ENCODE results near the gene L3MBTL4. TPM values are rescaled to one million over a fixed set of nuclear protein-coding genes. Genes with fewer than 3 reads are reported as not detected.

The L3MBTL4 gene
- total and polyA plus RNA-seq, 10 of the 15 experiments (the other 5 are each of a cell fraction or from before 2014, with no cell fraction given) = 1.3 to 8.7 (median 3.8) TPM

DNA sequence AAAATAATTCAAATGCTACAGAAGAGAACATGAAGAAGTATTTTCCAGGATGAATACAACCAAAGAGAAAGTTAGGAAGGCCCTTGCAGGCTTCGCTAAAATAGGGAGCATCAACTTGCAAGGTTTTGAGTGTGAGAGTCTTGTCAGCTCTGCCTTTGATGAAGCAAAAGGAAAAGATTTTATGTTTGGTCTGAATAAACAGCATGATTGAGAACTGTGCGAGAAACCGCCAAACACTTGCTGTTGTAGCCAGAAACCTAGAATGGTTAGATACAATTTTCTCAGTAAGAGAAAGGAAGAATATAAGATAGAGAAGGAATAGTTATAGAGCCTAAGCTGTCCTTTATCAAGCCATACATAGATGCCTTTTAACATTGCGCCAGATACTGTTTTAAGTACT, 163.6 kb downstream of the L3MBTL4 start:
- CTCF ChIA-PET = no interaction called here
- Histone ChIP-seq H3K27me3 (replicated peaks in 1 of 2; ENCODE audit: control insufficient read depth in 2 of 2, insufficient read depth in 2 of 2, low read length in 1 of 2) (no peaks in the 10 kb centered on the region), H3K9ac (ENCODE audit: control insufficient read depth, insufficient read depth, low read length) (no peak overlapping the region), H3K79me2 (ENCODE audit: control insufficient read depth, insufficient read depth, low read length) (no peaks in the 10 kb centered on the region), H3K36me3 (ENCODE audit: control insufficient read depth in 2 of 2, insufficient read depth in 2 of 2, low read length in 1 of 2) (no peaks in the 10 kb centered on the region), H3K4me1 (ENCODE audit: control insufficient read depth, insufficient read depth, low read length) (peaks cover 17% of the 10 kb centered on the region), H4K20me1 (ENCODE audit: control insufficient read depth, insufficient read depth) (no peaks in the 10 kb centered on the region), H3K4me3 (no peak overlapping the region), H3K27ac (ENCODE audit: control insufficient read depth, insufficient read depth) (no peak overlapping the region), H3K9me3 (replicated peaks; ENCODE audit: control insufficient read depth, insufficient read depth, low read length) (no peaks in the 10 kb centered on the region), H2AFZ (ENCODE audit: control insufficient read depth, low read depth, low read length) (no peak overlapping the region), H3K4me2 (ENCODE audit: control insufficient read depth, insufficient read depth) (no peak overlapping the region)
- SMC1A ChIA-PET (ENCODE audit: uncharacterized antibody, unreplicated experiment) = interaction anchor here (0.8 kb wide), 1 partner anchor 217 kb away, joined by 3 read pairs; no protein-coding TSS in a partner anchor
- RAD21 ChIA-PET (ENCODE audit: unreplicated experiment) = no interaction called here
- no peak for DNase-seq (ENCODE audit: low read depth, low spot score)
- no peak for FAIRE-seq
- TF ChIP-seq FOXM1 (IDR thresholded peaks at IDR 0.05; ENCODE audit: low read depth, low read length) (no peak), STAT3 (IDR thresholded peaks at IDR 0.05; ENCODE audit: low read depth, low read length) (no peak), RCOR1 (conservative IDR thresholded peaks at IDR 0.05; ENCODE audit: low read depth, low read length) (no peak), NFIC (IDR thresholded peaks at IDR 0.05; ENCODE audit: low read depth, low read length) (no peak), NR2F1 (conservative IDR thresholded peaks at IDR 0.05) (no peak), SMAD1 (IDR thresholded peaks at IDR 0.05; ENCODE audit: low read depth, partially characterized antibody) (no peak)
- POLR2A ChIA-PET = no interaction called here
- WGBS (ENCODE audit: insufficient coverage, insufficient replicate concordance, low lambda C conversion rate, missing lambda C conversion rate) = 85% methylated on average over 4 of the region's 4 CpGs
- ATAC-seq = no peak
- intact Hi-C loops (cut with micrococcal nuclease; ENCODE audit: unreplicated experiment) = no loop called here
- in situ Hi-C loops (cut with MboI) = no loop called here
- no TSS peak for BruUV-seq (replicated peaks)

DNA sequence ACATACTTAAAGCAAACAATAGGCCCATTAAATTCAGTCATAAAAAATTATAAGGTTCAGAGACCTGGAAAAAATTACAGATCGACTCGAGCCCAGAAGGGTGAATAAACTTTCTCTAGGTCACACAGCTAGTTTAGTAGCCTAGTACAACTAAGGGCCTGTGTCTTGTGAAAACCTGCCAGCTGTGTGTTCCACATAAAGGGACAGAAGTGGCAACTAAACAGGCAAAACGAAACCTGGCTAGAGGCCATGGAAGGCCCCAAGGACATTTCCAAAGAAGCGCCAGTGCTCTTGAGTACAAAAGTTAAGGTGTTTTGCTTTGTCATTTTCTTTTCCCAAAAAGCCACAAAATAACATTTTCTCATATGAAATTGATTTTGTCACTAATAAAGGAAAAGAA, 164.9 kb downstream of the L3MBTL4 start:
- ChIA-PET CTCF (no interaction called here), POLR2A (no interaction called here), RAD21 (ENCODE audit: unreplicated experiment) (no interaction called here), SMC1A (ENCODE audit: uncharacterized antibody, unreplicated experiment) (interaction anchor here (1.6 kb wide), 1 partner anchor 115 kb away, joined by 4 read pairs; no protein-coding TSS in a partner anchor)
- intact Hi-C loops (cut with micrococcal nuclease; ENCODE audit: unreplicated experiment) = no loop called here
- no peaks in the 10 kb centered on the region for H3K79me2 ChIP-seq (ENCODE audit: control insufficient read depth, insufficient read depth, low read length)
- H3K9me3 ChIP-seq (replicated peaks; ENCODE audit: control insufficient read depth, insufficient read depth, low read length) = no peaks in the 10 kb centered on the region
- WGBS (ENCODE audit: insufficient coverage, insufficient replicate concordance, low lambda C conversion rate, missing lambda C conversion rate) = 71% methylated on average over 4 of the region's 4 CpGs
- H3K4me1 ChIP-seq (ENCODE audit: control insufficient read depth, insufficient read depth, low read length) = peaks cover 17% of the 10 kb centered on the region
- no peak for FAIRE-seq
- no peak for DNase-seq (ENCODE audit: low read depth, low spot score)
- H3K27ac ChIP-seq (ENCODE audit: control insufficient read depth, insufficient read depth) = no peak overlapping the region
- H3K9ac ChIP-seq (ENCODE audit: control insufficient read depth, insufficient read depth, low read length) = no peak overlapping the region
- no TSS peak for BruUV-seq (replicated peaks)
- no peaks in the 10 kb centered on the region for H4K20me1 ChIP-seq (ENCODE audit: control insufficient read depth, insufficient read depth)
- no peak overlapping the region; the same call in 1 of the 2 replicates for H3K4me2 ChIP-seq (ENCODE audit: control insufficient read depth, insufficient read depth)
- no peaks in the 10 kb centered on the region for H3K27me3 ChIP-seq (replicated peaks in 1 of 2; ENCODE audit: control insufficient read depth in 2 of 2, insufficient read depth in 2 of 2, low read length in 1 of 2)
- in situ Hi-C loops (cut with MboI) = no loop called here
- H3K36me3 ChIP-seq (ENCODE audit: control insufficient read depth in 2 of 2, insufficient read depth in 2 of 2, low read length in 1 of 2) = no peaks in the 10 kb centered on the region
- H3K4me3 ChIP-seq = no peak overlapping the region
- ATAC-seq = no peak
- no peak overlapping the region for H2AFZ ChIP-seq (ENCODE audit: control insufficient read depth, low read depth, low read length)
- no peak for TF ChIP-seq SUPT20H (IDR thresholded peaks at IDR 0.05; ENCODE audit: borderline replicate concordance, control insufficient read depth, low read depth, low read length)
- TF ChIP-seq, protein P1, sequence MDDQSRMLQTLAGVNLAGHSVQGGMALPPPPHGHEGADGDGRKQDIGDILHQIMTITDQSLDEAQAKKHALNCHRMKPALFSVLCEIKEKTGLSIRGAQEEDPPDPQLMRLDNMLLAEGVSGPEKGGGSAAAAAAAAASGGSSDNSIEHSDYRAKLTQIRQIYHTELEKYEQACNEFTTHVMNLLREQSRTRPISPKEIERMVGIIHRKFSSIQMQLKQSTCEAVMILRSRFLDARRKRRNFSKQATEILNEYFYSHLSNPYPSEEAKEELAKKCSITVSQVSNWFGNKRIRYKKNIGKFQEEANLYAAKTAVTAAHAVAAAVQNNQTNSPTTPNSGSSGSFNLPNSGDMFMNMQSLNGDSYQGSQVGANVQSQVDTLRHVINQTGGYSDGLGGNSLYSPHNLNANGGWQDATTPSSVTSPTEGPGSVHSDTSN (IDR thresholded peaks at IDR 0.05; ENCODE audit: insufficient replicate concordance, low read depth, low read length) = no peak
- TF ChIP-seq FOXM1 (IDR thresholded peaks at IDR 0.05; ENCODE audit: low read depth, low read length) = no peak
- no peak for TF ChIP-seq TBL1XR1 (IDR thresholded peaks at IDR 0.05; ENCODE audit: low read depth, low read length)
- no peak for TF ChIP-seq RELA (IDR thresholded peaks at IDR 0.05; ENCODE audit: borderline replicate concordance, partially characterized antibody)
- no peak for TF ChIP-seq BCL11A (IDR thresholded peaks at IDR 0.05; ENCODE audit: low read depth, low read length)
- TF ChIP-seq, protein P2, sequence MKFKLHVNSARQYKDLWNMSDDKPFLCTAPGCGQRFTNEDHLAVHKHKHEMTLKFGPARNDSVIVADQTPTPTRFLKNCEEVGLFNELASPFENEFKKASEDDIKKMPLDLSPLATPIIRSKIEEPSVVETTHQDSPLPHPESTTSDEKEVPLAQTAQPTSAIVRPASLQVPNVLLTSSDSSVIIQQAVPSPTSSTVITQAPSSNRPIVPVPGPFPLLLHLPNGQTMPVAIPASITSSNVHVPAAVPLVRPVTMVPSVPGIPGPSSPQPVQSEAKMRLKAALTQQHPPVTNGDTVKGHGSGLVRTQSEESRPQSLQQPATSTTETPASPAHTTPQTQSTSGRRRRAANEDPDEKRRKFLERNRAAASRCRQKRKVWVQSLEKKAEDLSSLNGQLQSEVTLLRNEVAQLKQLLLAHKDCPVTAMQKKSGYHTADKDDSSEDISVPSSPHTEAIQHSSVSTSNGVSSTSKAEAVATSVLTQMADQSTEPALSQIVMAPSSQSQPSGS (IDR thresholded peaks at IDR 0.05; ENCODE audit: low read length) = no peak
- no peak for TF ChIP-seq STAT3 (IDR thresholded peaks at IDR 0.05; ENCODE audit: low read depth, low read length)
- no peak for TF ChIP-seq MXI1 (IDR thresholded peaks at IDR 0.05; ENCODE audit: low read depth, low read length)
- TF ChIP-seq SMARCA5 (IDR thresholded peaks at IDR 0.05) = no peak
- TF ChIP-seq, protein P3, sequence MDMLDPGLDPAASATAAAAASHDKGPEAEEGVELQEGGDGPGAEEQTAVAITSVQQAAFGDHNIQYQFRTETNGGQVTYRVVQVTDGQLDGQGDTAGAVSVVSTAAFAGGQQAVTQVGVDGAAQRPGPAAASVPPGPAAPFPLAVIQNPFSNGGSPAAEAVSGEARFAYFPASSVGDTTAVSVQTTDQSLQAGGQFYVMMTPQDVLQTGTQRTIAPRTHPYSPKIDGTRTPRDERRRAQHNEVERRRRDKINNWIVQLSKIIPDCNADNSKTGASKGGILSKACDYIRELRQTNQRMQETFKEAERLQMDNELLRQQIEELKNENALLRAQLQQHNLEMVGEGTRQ (IDR thresholded peaks at IDR 0.05; ENCODE audit: borderline replicate concordance, low read depth, low read length) = no peak
- no peak for TF ChIP-seq ZNF274 (IDR thresholded peaks at IDR 0.05; ENCODE audit: insufficient read depth, insufficient read length)
